OCI-LY7 (cell line): ENCODE results near the gene GZF1.

Experiments
- CTCF ChIP-seq: fragments of 200-600 bp; sonication (generic); conservative IDR thresholded peaks from 2 replicates; pipeline ENCODE4 v1.5.1; 2014; ENCODE audit warnings: mild to moderate bottlenecking, antibody characterized with exemption, low read length, moderate library complexity, mixed read lengths
- EZH2phosphoT487 ChIP-seq: fragments of 200-600 bp; sonication (generic); IDR thresholded peaks from 2 replicates; pipeline ENCODE4 v1.6.1; 2018; ENCODE audit warnings: low read depth, borderline replicate concordance, mild to moderate bottlenecking, mixed run types, antibody characterized with exemption, low read length, moderate library complexity, mixed read lengths

GRCh38 chr20:23314699-23315098 is 47.3 kb upstream of the GZF1 start:
- TF ChIP-seq CTCF (no peak), EZH2phosphoT487 (no peak)
